OCI-LY3 (cell line): ENCODE measurements around the gene BTBD7.

Experiments used
- H2AFZ ChIP-seq: fragments of 200-600, 300-600 bp; shearing (Covaris generic); 2 replicates; pipeline ENCODE4 v1.6.0; 2014; ENCODE audit warnings: antibody characterized with exemption, low read depth, low read length
- H3K27ac ChIP-seq: fragments of 200-600, 300-600 bp; sonication (generic); 2 replicates; pipeline ENCODE4 v1.5.1; 2014; ENCODE audit warnings: mild to moderate bottlenecking, low read length, moderate library complexity, mixed read lengths
- H3K27me3 ChIP-seq: fragments of 200-600, 300-600 bp; sonication (generic); 2 replicates; pipeline ENCODE4 v1.6.1; 2014; ENCODE audit warnings: low read depth, low read length, mixed read lengths
- H3K36me3 ChIP-seq: fragments of 200-600, 300-600 bp; sonication (generic); replicated peaks from 2 replicates; pipeline ENCODE3; 2014; ENCODE audit warnings: low read depth, low read length, mixed read lengths
- H3K4me1 ChIP-seq: fragments of 300-600, 200-600 bp; sonication (generic); 2 replicates; pipeline ENCODE4 v1.6.1; 2014; ENCODE audit warnings: low read length, mixed read lengths
- H3K4me2 ChIP-seq: fragments of 200-600, 300-600 bp; sonication (generic); 2 replicates; pipeline ENCODE4 v1.6.1; 2014; ENCODE audit warnings: low read length, mixed read lengths
- H3K4me3 ChIP-seq: fragments of 300-600, 200-600 bp; sonication (generic); 2 replicates; pipeline ENCODE4 v1.5.1; 2014; ENCODE audit warnings: antibody characterized with exemption, mild to moderate bottlenecking, low read length, moderate library complexity
- H3K79me2 ChIP-seq: fragments of 300-600, 200-600 bp; shearing (Covaris generic); 2 replicates; pipeline ENCODE4 v1.6.1; 2014; ENCODE audit warnings: mild to moderate bottlenecking, low read length, mixed read lengths
- H3K9ac ChIP-seq: fragments of 300-600, 200-600 bp; shearing (Covaris generic); 2 replicates; pipeline ENCODE4 v1.6.0; 2014; ENCODE audit warnings: mild to moderate bottlenecking, low read length, moderate library complexity
- H3K9me3 ChIP-seq: fragments of 200-600, 300-600 bp; shearing (Covaris generic); 2 replicates; pipeline ENCODE4 v1.6.1; 2014; ENCODE audit warnings: low read length, mixed read lengths; ENCODE audit not compliant: insufficient read depth
- H4K20me1 ChIP-seq: fragments of 200-600, 300-600 bp; sonication (generic); 2 replicates; pipeline ENCODE4 v1.6.1; 2016; ENCODE audit warnings: low read length, mixed read lengths; ENCODE audit not compliant: insufficient read depth
- CTCF ChIP-seq: fragments of 200-600, 300-600 bp; sonication (generic); IDR thresholded peaks from 2 replicates; pipeline ENCODE4 v1.5.1; 2014; ENCODE audit warnings: antibody characterized with exemption, low read length, low read depth
- EZH2phosphoT487 ChIP-seq: fragments of 200-600 bp; shearing (Covaris generic); IDR thresholded peaks from 2 replicates; pipeline ENCODE4 v1.6.1; 2018; ENCODE audit warnings: antibody characterized with exemption, mixed run types, low read depth

BTBD7 gene

GRCh38 chr14:93306812-93307211 lies 26.0 kb downstream of the BTBD7 start:
- no peak overlapping the region for H3K4me3 ChIP-seq
- no peak overlapping the region for H2AFZ ChIP-seq
- peaks cover 31% of the 10 kb centered on the region for H3K79me2 ChIP-seq
- no peaks in the 10 kb centered on the region for H3K4me1 ChIP-seq
- H3K36me3 ChIP-seq: no peaks in the 10 kb centered on the region
- H4K20me1 ChIP-seq: peaks cover 24% of the 10 kb centered on the region
- TF ChIP-seq EZH2phosphoT487 (no peak), CTCF (no peak)
- H3K9ac ChIP-seq: no peak overlapping the region
- H3K27ac ChIP-seq: no peak overlapping the region
- no peak overlapping the region for H3K4me2 ChIP-seq
- no peaks in the 10 kb centered on the region for H3K27me3 ChIP-seq
- no peaks in the 10 kb centered on the region for H3K9me3 ChIP-seq

GRCh38 chr14:93305725-93306418 lies 27.0 kb downstream of the BTBD7 start:
- Histone ChIP-seq H3K4me1 (no peaks in the 10 kb centered on the region), H3K9ac (no peak overlapping the region), H3K9me3 (no peaks in the 10 kb centered on the region), H3K27me3 (no peaks in the 10 kb centered on the region), H3K4me3 (no peak overlapping the region), H3K36me3 (no peaks in the 10 kb centered on the region), H3K4me2 (no peak overlapping the region), H3K79me2 (peaks cover 30% of the 10 kb centered on the region), H2AFZ (no peak overlapping the region), H3K27ac (no peak overlapping the region), H4K20me1 (peaks cover 27% of the 10 kb centered on the region)
- TF ChIP-seq CTCF: no peak
- TF ChIP-seq EZH2phosphoT487: no peak

GRCh38 chr14:93304771-93305170 lies 28.1 kb downstream of the BTBD7 start:
- no peak overlapping the region for H3K4me3 ChIP-seq
- H3K9ac ChIP-seq: no peak overlapping the region
- H2AFZ ChIP-seq: no peak overlapping the region
- no peaks in the 10 kb centered on the region for H3K4me1 ChIP-seq
- peaks cover 32% of the 10 kb centered on the region for H3K79me2 ChIP-seq
- H3K27me3 ChIP-seq: no peaks in the 10 kb centered on the region
- H3K27ac ChIP-seq: no peak overlapping the region
- H3K36me3 ChIP-seq: no peaks in the 10 kb centered on the region
- H3K9me3 ChIP-seq: no peaks in the 10 kb centered on the region
- TF ChIP-seq CTCF: no peak
- TF ChIP-seq EZH2phosphoT487: no peak
- peaks cover 23% of the 10 kb centered on the region for H4K20me1 ChIP-seq
- no peak overlapping the region for H3K4me2 ChIP-seq

GRCh38 chr14:93303659-93304058 lies 29.2 kb downstream of the BTBD7 start:
- no peak overlapping the region for H3K4me2 ChIP-seq
- H3K9ac ChIP-seq: no peak overlapping the region
- H3K79me2 ChIP-seq: peaks cover 30% of the 10 kb centered on the region

More at GRCh38 chr14:93303659-93304058, 29.2 kb downstream of the BTBD7 start:
- Histone ChIP-seq H3K9me3 (no peaks in the 10 kb centered on the region), H3K27me3 (no peaks in the 10 kb centered on the region), H3K4me1 (no peaks in the 10 kb centered on the region), H3K4me3 (no peak overlapping the region), H4K20me1 (peaks cover 23% of the 10 kb centered on the region; the same call in 1 of the 2 replicates), H3K27ac (no peak overlapping the region), H2AFZ (no peak overlapping the region), H3K36me3 (no peaks in the 10 kb centered on the region)
- TF ChIP-seq CTCF (no peak), EZH2phosphoT487 (no peak)
